DND-41 (cell line): ENCODE results near the gene DENND2D.
A peak's percentile ranks its signal among the peaks of the same experiment; 100 is the strongest.

Experiments
- ATAC-seq: fragments of 200-7000 bp; cut with Tn5 transposase; 3 replicates; pipeline ENCODE4 v1.9.1; 2021; ENCODE audit warnings: low read depth; ENCODE audit not compliant: insufficient read depth
- DNase-seq: peaks from one replicate; pipeline ENCODE4 v3.0.0-alpha.2; 2020
- H2AFZ ChIP-seq: 2 replicates; pipeline ENCODE4 v1.6.0; 2012; ENCODE audit warnings: low read depth, low read length
- H3K27ac ChIP-seq: 2 replicates; pipeline ENCODE4 v1.5.1; 2012; ENCODE audit warnings: low read length, inconsistent platforms
- H3K27me3 ChIP-seq: fragments of 200-600 bp; sonication (generic); 2 replicates; pipeline ENCODE4 v1.6.0; 2012; ENCODE audit warnings: low read length, mild to moderate bottlenecking, inconsistent platforms; ENCODE audit not compliant: insufficient read depth, poor library complexity
- H3K36me3 ChIP-seq: 2 replicates; pipeline ENCODE4 v1.5.1; 2012; ENCODE audit warnings: low read length, inconsistent platforms; ENCODE audit not compliant: insufficient read depth
- H3K4me1 ChIP-seq: 2 replicates; pipeline ENCODE4 v1.5.1; 2012; ENCODE audit warnings: mild to moderate bottlenecking, low read length; ENCODE audit not compliant: insufficient read depth
- H3K4me2 ChIP-seq: 2 replicates; pipeline ENCODE4 v1.6.0; 2012; ENCODE audit warnings: mild to moderate bottlenecking, moderate library complexity, low read length, inconsistent platforms; ENCODE audit not compliant: insufficient read depth
- H3K4me3 ChIP-seq, 2 experiments: fragments of 200-600 bp in 1 of 2; shearing (Covaris generic) in 1 of 2; 2 replicates each; pipeline ENCODE4 v1.5.1; 2012 to 2016; ENCODE audit warnings: inconsistent platforms in 2 of 2, low read length in 2 of 2, mild to moderate bottlenecking in 2 of 2, low read depth in 1 of 2, moderate library complexity in 1 of 2
- H3K79me2 ChIP-seq: 2 replicates; pipeline ENCODE4 v1.6.0; 2012; ENCODE audit warnings: low read length, inconsistent platforms; ENCODE audit not compliant: insufficient read depth
- H3K9ac ChIP-seq: 2 replicates; pipeline ENCODE4 v1.6.0; 2012; ENCODE audit warnings: low read depth, mild to moderate bottlenecking, inconsistent platforms, low read length, moderate library complexity
- H3K9me3 ChIP-seq: 2 replicates; pipeline ENCODE4 v1.5.1; 2012; ENCODE audit warnings: low read length, moderate library complexity, mild to moderate bottlenecking, inconsistent platforms; ENCODE audit not compliant: insufficient read depth, severe bottlenecking
- H4K20me1 ChIP-seq: 2 replicates; pipeline ENCODE4 v1.6.0; 2012; ENCODE audit warnings: low read length; ENCODE audit not compliant: insufficient read depth
- EZH2 ChIP-seq: IDR thresholded peaks from 3 replicates; pipeline ENCODE4 v1.6.1; 2012; ENCODE audit warnings: borderline replicate concordance, low read depth, mild to moderate bottlenecking, moderate library complexity, low read length, inconsistent platforms; ENCODE audit not compliant: severe bottlenecking
- TF ChIP-seq, protein P1 (sequence below): IDR thresholded peaks from 2 replicates; pipeline ENCODE4 v1.5.1; 2012; ENCODE audit warnings: borderline replicate concordance, low read length, moderate library complexity, mild to moderate bottlenecking; ENCODE audit not compliant: poor library complexity, severe bottlenecking; ENCODE audit errors: extremely low read depth

The DENND2D gene

DNA sequence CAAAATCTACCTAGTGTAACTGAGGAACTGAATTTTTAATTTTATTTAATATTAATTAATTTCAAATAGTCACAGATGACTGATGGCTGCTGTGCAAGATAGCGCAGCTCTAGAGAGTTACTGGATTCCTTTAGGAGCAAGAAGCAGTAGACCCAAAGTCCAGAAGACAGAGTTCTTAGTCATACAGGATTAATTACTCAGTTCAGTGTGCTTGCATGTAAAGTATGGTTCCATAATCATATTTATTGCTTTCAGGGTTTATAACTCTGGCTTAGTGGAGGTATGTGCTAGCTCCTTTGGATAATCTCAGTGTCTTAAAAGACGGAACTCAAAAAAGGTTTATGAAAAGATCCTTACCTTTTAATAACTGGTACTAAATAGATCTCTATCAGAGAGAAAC lies 43.0 kb downstream of the DENND2D start:
- peaks cover 72% of the 10 kb centered on the region for H3K36me3 ChIP-seq
- DNase-seq (no peak), ATAC-seq (no peak)
- no peaks in the 10 kb centered on the region for H3K27me3 ChIP-seq
- TF ChIP-seq, protein P1, sequence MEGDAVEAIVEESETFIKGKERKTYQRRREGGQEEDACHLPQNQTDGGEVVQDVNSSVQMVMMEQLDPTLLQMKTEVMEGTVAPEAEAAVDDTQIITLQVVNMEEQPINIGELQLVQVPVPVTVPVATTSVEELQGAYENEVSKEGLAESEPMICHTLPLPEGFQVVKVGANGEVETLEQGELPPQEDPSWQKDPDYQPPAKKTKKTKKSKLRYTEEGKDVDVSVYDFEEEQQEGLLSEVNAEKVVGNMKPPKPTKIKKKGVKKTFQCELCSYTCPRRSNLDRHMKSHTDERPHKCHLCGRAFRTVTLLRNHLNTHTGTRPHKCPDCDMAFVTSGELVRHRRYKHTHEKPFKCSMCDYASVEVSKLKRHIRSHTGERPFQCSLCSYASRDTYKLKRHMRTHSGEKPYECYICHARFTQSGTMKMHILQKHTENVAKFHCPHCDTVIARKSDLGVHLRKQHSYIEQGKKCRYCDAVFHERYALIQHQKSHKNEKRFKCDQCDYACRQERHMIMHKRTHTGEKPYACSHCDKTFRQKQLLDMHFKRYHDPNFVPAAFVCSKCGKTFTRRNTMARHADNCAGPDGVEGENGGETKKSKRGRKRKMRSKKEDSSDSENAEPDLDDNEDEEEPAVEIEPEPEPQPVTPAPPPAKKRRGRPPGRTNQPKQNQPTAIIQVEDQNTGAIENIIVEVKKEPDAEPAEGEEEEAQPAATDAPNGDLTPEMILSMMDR: no peak
- no peak for TF ChIP-seq EZH2
- H2AFZ ChIP-seq: no peak overlapping the region
- H4K20me1 ChIP-seq: peaks cover 15% of the 10 kb centered on the region
- no peak overlapping the region for H3K4me2 ChIP-seq
- no peak overlapping the region for H3K9ac ChIP-seq
- H3K27ac ChIP-seq: no peak overlapping the region
- peaks cover 94% of the 10 kb centered on the region for H3K79me2 ChIP-seq
- no peak overlapping the region for H3K4me3 ChIP-seq
- H3K4me1 ChIP-seq: peaks cover 11% of the 10 kb centered on the region
- H3K9me3 ChIP-seq: no peaks in the 10 kb centered on the region

DNA sequence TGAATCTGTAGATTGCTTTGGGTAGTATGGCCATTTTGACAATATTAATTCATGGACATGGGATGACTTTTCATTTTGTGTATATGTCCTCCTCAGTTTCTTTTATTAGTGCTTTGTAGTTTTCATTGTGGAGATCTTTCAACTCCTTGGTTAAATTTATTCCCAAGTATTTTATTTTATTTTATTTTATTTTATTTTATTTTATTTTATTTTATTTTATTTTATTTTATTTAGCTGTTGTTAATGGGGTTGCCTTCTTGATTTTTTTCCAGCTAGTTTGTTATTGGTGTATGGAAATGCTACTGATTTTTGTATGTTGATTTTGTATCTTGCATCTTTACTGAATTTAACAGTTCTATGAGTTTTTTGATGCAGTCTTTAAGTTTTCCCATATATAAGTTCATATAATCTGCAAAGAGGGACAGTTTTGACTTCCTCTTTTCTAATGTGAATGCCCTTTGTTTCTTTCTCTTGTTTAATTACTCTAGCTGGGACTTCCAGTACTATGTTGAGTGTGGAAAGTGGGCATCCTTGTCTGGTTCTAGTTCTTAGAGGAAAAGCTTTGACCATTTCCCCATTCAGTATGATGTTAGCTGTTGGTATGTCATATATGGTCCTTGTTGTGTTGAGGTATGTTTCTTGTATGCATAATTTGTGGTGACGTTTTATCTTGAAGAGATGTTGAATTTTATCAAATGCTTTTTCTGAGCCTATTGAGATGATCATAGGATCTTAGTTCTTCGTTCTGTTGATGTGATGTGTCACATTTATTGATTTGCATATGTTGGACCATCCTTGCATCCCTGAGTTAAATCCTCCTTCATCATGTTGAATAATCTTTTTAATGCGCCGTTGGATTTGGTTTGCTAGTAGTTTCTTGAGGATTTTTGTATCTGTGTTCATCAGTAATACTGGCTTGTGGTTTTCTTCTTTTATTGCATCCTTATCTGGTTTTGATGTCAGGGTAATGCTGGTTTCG lies 46.1 kb downstream of the DENND2D start:
- Histone ChIP-seq H3K9ac (no peak overlapping the region), H3K27ac (no peak overlapping the region), H3K27me3 (no peaks in the 10 kb centered on the region), H3K9me3 (no peaks in the 10 kb centered on the region), H3K79me2 (peaks cover 97% of the 10 kb centered on the region), H3K36me3 (peaks cover 72% of the 10 kb centered on the region), H2AFZ (no peak overlapping the region), H3K4me3 (no peak overlapping the region), H4K20me1 (peaks cover 15% of the 10 kb centered on the region), H3K4me1 (peaks cover 27% of the 10 kb centered on the region), H3K4me2 (no peak overlapping the region)
- no peak for DNase-seq
- TF ChIP-seq, protein P1: no peak
- TF ChIP-seq EZH2: no peak
- ATAC-seq: no peak

DNA sequence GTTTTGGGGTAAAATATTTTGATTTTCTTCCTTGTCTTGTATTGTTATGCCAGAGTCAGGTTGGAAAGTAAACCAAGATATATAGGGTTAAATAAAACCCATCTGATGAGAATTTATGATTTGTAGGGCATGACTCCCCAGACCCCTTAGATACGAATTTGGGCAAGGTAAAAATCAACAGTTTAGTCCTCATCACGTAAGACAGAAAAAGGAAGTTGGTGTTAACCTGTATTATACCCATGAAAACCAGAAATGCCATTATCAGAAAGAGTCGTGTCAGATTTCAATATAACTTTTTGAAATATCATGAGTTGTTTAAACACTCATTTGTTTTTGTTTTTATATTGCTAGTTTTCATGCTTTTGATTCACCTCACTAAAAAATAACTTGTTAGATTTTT lies 48.6 kb downstream of the DENND2D start:
- Histone ChIP-seq H3K27ac (no peak overlapping the region), H3K36me3 (peaks cover 81% of the 10 kb centered on the region), H3K9ac (no peak overlapping the region), H3K4me1 (peaks cover 40% of the 10 kb centered on the region), H2AFZ (no peak overlapping the region), H3K27me3 (no peaks in the 10 kb centered on the region), H4K20me1 (peaks cover 15% of the 10 kb centered on the region), H3K4me2 (peak overlapping the region; percentile 21; the same call in 1 of the 2 replicates), H3K4me3 (no peak overlapping the region), H3K9me3 (no peaks in the 10 kb centered on the region), H3K79me2 (peaks cover 100% of the 10 kb centered on the region)
- ATAC-seq: no peak
- no peak for DNase-seq
- TF ChIP-seq, protein P1: no peak
- no peak for TF ChIP-seq EZH2
